BJ (cell line): ENCODE results near the gene LRBA. TPM values are rescaled to one million over a fixed set of nuclear protein-coding genes. Genes with fewer than 3 reads are reported as not detected.

Experiments
- CTCF ChIA-PET: fragments of 350-600 bp; formaldehyde crosslinking; extraction: SDS; loops from one replicate; lab custom pipeline; 2021; ENCODE audit warnings: antibody characterized with exemption, inconsistent platforms; lab: Yijun Ruan, JAX
- POLR2A ChIA-PET: fragments of 300-600 bp; sonication (Branson Sonifier 250); formaldehyde crosslinking; extraction: SDS; loops from one replicate; lab custom pipeline; 2021; ENCODE audit warnings: antibody characterized with exemption; lab: Charles Lee
- DNase-seq: peaks from one replicate; pipeline ENCODE4 v3.0.0-alpha.2; 2011; ENCODE audit warnings: low read depth
- H3K27me3 ChIP-seq: 2 replicates; pipeline ENCODE4 v1.6.0; 2011; ENCODE audit warnings: low read length; ENCODE audit not compliant: control insufficient read depth, insufficient read depth
- H3K36me3 ChIP-seq: 2 replicates; pipeline ENCODE4 v1.5.1; 2011; ENCODE audit warnings: low read length; ENCODE audit not compliant: control insufficient read depth, insufficient read depth
- H3K4me3 ChIP-seq: 2 replicates; pipeline ENCODE4 v1.5.1; 2011; ENCODE audit warnings: low read depth, mild to moderate bottlenecking, control low read depth, low read length
- CTCF ChIP-seq: IDR thresholded peaks from 2 replicates; pipeline ENCODE4 v1.5.1; 2011; ENCODE audit warnings: low read depth, mild to moderate bottlenecking, control low read depth, inconsistent platforms, low read length, moderate library complexity; ENCODE audit not compliant: insufficient read depth
- polyA plus RNA-seq: library from polyadenylated mRNA; depleted of rRNA; stranded (reverse); fragments of >200 nt; gene quantifications from 2 replicates; pipeline ENCODE4 v1.2.3, GENCODE V29; 2011

LRBA gene
- polyA plus RNA-seq, 1 experiment = 8.2 TPM

- DNase-seq = no peak
- no peaks in the 10 kb centered on the region for H3K27me3 ChIP-seq
- ChIA-PET CTCF (interaction anchor here (0.9 to 1.1 kb wide), 2 partner anchors 14 to 17 kb away, joined by 3 read pairs; no protein-coding TSS in a partner anchor), POLR2A (no interaction called here)
- no peaks in the 10 kb centered on the region for H3K36me3 ChIP-seq
- no peak for TF ChIP-seq CTCF
- H3K4me3 ChIP-seq = no peak overlapping the region
Observed at GRCh38 chr4:150782311-150782710, 232.8 kb downstream of the LRBA start.

DNA sequence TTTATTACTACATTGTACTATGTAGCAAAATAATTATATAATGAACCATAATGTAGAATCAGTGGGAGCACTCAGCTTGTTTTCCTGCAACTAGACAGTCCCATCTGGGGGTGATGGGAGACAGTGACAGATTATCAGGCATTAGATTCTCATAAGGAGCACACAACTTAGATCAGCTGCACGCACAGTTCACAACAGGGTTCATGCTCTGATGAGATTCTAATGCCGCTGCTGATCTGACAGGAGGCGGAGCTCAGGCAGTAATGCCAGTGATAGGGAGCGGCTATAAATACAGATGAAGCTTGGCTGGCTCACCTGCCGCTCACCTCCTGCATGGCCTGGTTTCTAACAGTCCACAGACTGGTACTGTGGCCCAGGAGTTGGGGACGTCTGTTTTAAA lies 233.9 kb downstream of the LRBA start:
- Histone ChIP-seq H3K4me3 (no peak overlapping the region), H3K36me3 (no peaks in the 10 kb centered on the region), H3K27me3 (no peaks in the 10 kb centered on the region)
- DNase-seq = no peak
- no peak for TF ChIP-seq CTCF
- ChIA-PET POLR2A (no interaction called here), CTCF (no interaction called here)

DNA sequence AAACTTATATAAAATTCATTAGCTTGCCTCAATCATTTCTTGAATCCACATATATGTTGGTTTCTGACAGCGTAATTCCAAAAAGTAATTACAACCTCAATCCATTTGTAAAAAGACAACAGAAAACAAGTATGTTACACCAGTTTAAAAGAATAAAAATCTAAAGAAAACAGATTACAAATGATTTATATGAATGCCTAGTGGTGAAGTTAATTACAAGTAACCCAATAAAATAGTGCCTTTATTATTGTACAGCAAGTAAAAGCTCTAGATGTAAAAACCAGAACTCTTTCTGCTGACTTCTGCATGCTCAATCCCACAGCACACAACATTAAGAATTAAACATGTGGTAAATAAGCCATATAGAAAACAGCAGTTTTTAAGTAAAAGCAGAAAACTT lies 235.4 kb downstream of the LRBA start:
- ChIA-PET POLR2A (no interaction called here), CTCF (no interaction called here)
- H3K4me3 ChIP-seq = no peak overlapping the region
- no peak for DNase-seq
- TF ChIP-seq CTCF = no peak
- no peaks in the 10 kb centered on the region for H3K27me3 ChIP-seq
- no peaks in the 10 kb centered on the region for H3K36me3 ChIP-seq

- Histone ChIP-seq H3K4me3 (no peak overlapping the region), H3K36me3 (no peaks in the 10 kb centered on the region), H3K27me3 (no peaks in the 10 kb centered on the region)
- POLR2A ChIA-PET = no interaction called here
- DNase-seq = no peak
- no peak for TF ChIP-seq CTCF
- CTCF ChIA-PET = no interaction called here
Observed at GRCh38 chr4:150773729-150774449, 241.2 kb downstream of the LRBA start.

DNA sequence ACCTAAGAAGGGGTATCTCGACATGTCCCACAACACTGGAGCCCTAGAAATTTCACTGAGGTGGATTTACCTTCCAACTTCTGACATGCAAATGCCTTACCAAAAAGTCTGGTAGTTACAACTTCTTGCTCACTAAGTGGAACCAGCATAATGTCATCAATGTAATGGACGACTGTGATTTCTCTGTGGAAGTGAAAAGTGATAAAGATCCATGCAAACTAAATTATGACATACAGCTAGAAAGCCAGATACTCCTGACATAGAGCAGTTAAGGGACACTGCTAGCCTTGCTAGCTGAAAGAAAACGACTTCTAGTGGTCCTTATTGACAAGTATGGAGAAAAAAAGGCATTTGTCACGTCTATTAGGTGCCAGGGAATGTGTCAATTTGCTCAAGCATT lies 242.1 kb downstream of the LRBA start:
- H3K36me3 ChIP-seq = no peaks in the 10 kb centered on the region

More for the DNA sequence above, 242.1 kb downstream of the LRBA start:
- ChIA-PET POLR2A (no interaction called here), CTCF (no interaction called here)
- H3K4me3 ChIP-seq = no peak overlapping the region
- DNase-seq = no peak
- no peak for TF ChIP-seq CTCF
- H3K27me3 ChIP-seq = no peaks in the 10 kb centered on the region
